HL-60/S4 (cell line): ENCODE data around the gene LTBP4.

Experiments
- in situ Hi-C: fragments of 300-500 bp; cut with MboI; formaldehyde crosslinking; loops from 2 replicates; pipeline ENCODE4 v1.14.3; 2022; ENCODE audit warnings: low sequenced_read_pairs

Gene LTBP4

GRCh38 chr19:40609561-40610395 is 8.6 kb downstream of the LTBP4 start:
- in situ Hi-C loops: no loop called here

- in situ Hi-C loops: no loop called here
Measured at GRCh38 chr19:40610396-40611064, 9.4 kb downstream of the LTBP4 start.

GRCh38 chr19:40611096-40611495 is 9.9 kb downstream of the LTBP4 start:
- in situ Hi-C loops: no loop called here

GRCh38 chr19:40611900-40612698 is 10.9 kb downstream of the LTBP4 start:
- in situ Hi-C loops: no loop called here

- in situ Hi-C loops: no loop called here
Measured at GRCh38 chr19:40612831-40613689, 11.9 kb downstream of the LTBP4 start.

- in situ Hi-C loops: no loop called here
Measured at GRCh38 chr19:40613690-40614621, 12.8 kb downstream of the LTBP4 start.

- in situ Hi-C loops: no loop called here
Measured at GRCh38 chr19:40614622-40615411, 13.6 kb downstream of the LTBP4 start.

GRCh38 chr19:40616178-40616577 is 15.0 kb downstream of the LTBP4 start:
- in situ Hi-C loops: no loop called here

- in situ Hi-C loops: no loop called here
Measured at GRCh38 chr19:40616941-40617340, 15.8 kb downstream of the LTBP4 start.

GRCh38 chr19:40617961-40618360 is 16.8 kb downstream of the LTBP4 start:
- in situ Hi-C loops: no loop called here

- in situ Hi-C loops: no loop called here
Measured at GRCh38 chr19:40619333-40620160, 18.4 kb downstream of the LTBP4 start.

- in situ Hi-C loops: no loop called here
Measured at GRCh38 chr19:40620161-40620485, 19.0 kb downstream of the LTBP4 start.

- in situ Hi-C loops: no loop called here
Measured at GRCh38 chr19:40621283-40621682, 20.1 kb downstream of the LTBP4 start.

GRCh38 chr19:40621966-40622772 is 21.0 kb downstream of the LTBP4 start:
- in situ Hi-C loops: no loop called here

GRCh38 chr19:40622773-40623075 is 21.6 kb downstream of the LTBP4 start:
- in situ Hi-C loops: no loop called here

GRCh38 chr19:40623403-40624251 is 22.5 kb downstream of the LTBP4 start:
- in situ Hi-C loops: no loop called here
